Measurements from ENCODE around the gene AGBL1.

Gene AGBL1

GRCh38 chr15:86079508-86080266 is at the start of gene AGBL1:
Gene AGBL1, plus strand, starts transcription at chr15:86079871.
- no peak for DNase-seq

DNA sequence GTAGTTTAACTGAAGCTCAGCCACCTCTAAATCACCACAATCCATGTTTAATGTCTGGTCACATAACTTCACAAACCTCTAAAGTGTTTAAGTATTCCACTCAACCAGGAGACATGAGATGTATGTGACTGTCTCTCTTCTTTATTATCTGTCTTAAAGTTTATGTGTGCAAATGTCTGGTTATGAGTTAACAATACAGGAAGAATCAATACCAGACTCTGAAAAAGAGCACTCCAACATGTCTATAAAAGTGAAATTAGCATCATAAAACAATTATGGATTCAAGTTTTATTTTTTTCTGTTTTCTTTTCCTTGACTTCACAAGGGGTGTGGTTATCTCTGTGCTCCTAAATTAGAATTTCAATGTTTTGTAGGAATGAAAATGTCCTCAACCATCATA is 44.8 kb upstream of the AGBL1 start:
- DNase-seq, result no peak

GRCh38 chr15:86036243-86036642 is 43.4 kb upstream of the AGBL1 start:
- no peak for DNase-seq

DNA sequence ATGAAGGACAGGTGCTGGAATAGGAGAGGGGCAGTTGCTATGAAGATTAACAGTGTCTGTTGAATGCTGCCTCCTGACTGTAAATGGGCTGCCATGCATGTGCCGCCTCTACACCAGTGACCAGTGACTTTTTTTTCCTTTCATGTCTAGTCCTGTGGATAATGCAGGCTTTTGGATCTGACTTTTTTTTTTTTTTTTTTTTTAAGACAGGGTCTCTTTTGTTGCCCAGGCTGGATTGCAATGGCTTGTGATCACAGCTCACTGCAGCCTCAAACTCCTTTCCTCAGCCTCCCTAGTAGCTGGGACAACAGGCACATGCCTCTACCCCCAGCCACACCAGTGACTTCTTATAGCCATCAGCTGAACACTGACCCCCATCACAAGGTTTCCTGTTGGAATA is 41.2 kb upstream of the AGBL1 start:
- no peak for DNase-seq

DNA sequence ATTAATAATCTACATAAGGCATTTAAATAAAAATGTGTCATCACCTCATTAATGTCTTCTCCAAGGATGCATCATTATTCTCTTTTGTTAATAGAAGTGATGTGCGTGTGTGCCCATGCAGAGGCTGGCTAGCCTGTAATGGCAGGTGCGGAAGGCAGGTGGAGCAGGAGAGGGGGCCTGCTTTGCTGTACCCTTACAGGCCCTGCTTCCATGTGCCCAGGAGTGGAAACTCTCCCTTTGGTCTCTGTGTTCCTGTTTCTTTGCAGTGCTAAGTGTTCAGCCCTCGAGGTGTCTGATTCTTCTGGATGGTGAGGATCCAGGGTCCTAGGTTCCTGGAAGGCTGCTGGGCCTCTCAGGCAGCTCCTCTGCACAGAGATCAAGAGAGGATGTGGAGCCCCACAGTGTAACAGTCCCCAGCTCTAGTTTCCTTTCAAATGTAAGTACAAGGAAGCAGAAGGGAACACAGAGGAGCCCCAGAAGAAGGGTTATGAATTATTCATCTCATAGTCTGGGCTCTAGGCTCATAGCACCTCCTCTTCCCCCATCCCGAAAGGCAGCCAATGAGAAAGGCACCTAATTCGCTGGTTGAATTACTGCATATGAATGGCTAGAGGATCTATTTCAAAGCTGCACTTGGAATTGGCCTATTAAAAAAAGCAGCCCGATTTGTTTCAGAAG is 39.2 kb upstream of the AGBL1 start:
- DNase-seq, result no peak

GRCh38 chr15:86041399-86041798 is 38.3 kb upstream of the AGBL1 start:
- DNase-seq, result no peak

GRCh38 chr15:86042226-86042625 is 37.4 kb upstream of the AGBL1 start:
- DNase-seq, result no peak

GRCh38 chr15:86044981-86045380 is 34.7 kb upstream of the AGBL1 start:
- DNase-seq, result no peak

DNA sequence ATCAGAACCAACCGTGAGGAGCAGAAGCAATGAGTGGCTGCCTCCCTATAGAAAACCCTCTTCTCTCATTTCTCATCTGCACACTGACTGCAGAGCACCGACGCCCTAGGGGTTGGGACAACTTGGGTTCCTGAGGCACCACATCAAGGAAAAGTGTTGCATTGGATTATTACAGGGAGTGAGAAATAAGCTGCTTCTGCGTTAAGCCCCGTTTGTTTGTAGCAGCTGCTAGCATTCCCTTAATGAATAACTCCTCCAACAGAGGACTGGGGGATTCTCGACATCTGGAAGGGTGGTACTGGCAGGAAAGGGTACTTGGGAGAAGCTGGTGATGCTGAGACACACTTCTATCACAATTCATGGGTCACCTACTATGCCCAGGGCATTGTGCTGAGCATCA is 25.3 kb upstream of the AGBL1 start:
- no peak for DNase-seq

- no peak for DNase-seq
Observed at GRCh38 chr15:86055688-86056087, 24.0 kb upstream of the AGBL1 start.

DNA sequence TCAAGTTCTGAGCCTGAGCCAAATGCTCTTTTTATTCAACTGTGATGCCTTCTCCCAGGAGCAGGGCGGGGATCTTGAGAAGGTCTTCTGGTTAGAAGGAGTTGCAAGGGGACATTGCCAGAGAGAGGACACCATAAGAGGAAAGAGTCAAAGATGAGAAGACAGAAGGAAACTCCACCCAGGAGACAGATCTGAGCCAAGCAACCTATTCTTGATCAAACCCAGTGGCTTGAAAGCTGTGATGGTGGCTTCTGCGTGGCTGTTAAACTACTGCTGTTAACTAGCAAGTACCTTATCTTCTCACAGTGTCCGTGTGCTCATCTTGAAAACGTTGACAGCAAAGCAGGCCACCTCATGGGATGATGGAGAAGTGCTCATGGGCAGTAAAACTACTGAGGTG is 19.8 kb upstream of the AGBL1 start:
- no peak for DNase-seq

DNA sequence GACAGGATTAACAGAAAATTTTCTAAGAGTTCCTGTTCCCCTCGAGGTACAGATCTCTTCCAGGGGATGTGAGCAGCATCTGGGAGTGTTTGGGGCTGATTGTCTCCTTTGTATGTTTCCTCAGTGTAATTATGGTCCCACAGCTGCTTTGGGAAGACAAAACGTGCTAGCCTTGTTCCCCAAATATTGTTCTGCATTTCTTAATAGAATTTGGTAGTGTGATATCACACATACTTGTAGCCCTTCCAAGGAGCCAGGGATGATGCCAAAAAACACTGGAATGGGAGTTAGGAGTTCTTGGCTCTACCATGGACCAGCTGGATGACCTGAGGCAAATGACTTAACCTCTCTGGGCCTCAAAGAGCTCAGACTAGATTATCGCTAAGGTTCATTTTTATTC is 19.0 kb upstream of the AGBL1 start:
- DNase-seq, result no peak

- DNase-seq, result no peak
Observed at GRCh38 chr15:86061581-86061980, 18.1 kb upstream of the AGBL1 start.

GRCh38 chr15:86062646-86063243 is 16.9 kb upstream of the AGBL1 start:
- no peak for DNase-seq

- DNase-seq, result no peak
Observed at GRCh38 chr15:86063356-86064095, 16.1 kb upstream of the AGBL1 start.

- DNase-seq, result no peak
Observed at GRCh38 chr15:86064326-86064725, 15.3 kb upstream of the AGBL1 start.

DNA sequence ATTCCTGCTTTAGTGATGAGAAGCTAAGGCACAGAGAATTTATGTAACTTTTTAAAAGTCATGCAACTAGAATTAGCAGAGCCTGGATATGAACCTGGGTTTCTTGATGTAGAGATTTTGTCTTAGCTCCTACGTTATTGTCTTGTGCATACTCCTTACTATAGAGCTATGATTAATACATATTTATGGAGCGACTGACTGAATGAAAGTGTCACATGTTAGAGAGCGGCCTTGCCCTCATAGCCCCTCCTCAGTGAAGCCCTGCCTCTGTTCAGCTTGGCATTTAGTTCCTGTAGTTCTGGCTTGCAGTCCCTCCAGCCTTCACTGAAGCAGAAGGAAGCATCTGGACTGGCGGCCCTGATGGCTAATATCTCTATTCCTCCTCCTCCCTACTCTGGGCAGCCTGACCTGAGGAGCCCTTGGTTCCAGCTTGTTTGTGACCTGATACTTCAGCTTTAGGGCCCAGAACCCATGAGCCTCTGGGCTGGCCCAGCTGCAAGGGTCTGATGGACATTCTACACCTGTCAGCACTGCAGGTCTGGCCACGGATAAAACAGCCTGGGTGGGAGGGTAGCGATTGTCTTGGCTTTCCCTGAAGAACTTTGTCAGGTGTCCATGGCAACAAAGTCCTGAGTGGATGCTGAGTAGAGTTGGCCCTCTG is 13.4 kb upstream of the AGBL1 start:
- no peak for DNase-seq

GRCh38 chr15:86073281-86073680 is 6.4 kb upstream of the AGBL1 start:
- DNase-seq, result no peak

DNA sequence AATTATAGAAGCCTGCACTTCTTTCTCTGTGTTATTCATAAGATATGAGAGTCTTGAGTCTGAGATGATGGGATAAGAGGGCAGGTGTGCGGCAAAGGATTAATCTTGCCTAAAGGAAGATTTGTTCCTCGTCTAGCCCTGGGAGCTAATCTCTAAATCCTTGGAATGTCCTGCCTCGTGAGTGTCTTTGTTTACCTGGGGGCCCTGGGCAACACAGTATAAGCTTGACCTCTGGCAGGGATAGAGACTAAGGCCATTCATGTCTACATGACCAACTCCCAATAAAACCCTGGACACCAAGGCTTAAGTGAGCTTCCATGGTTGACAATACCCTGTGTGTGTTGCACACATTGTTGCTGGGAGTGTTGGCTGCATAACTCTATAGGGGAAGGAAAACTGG is 3.2 kb upstream of the AGBL1 start:
- DNase-seq, result no peak

GRCh38 chr15:86077070-86077469 is 2.6 kb upstream of the AGBL1 start:
- no peak for DNase-seq

DNA sequence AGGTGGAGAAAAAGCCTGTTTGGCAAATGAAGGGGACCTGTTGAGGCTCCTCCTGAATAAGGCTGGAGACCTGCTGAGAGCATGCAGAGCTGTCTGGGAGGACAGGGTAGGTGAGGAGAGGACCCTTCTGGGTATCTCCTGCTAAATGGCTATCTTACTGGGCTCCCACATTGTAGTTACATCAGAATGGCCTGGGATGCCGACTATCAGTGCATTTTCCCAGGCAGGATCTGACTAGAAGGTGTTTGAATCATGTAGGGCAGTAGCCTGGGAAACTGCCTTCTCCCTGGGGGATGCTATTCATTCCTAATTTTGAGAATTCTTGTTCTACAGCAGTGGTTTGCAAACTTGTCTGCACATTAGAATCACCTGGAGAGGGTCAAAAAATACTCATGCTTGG is 631 bp downstream of the AGBL1 start:
- no peak for DNase-seq

DNA sequence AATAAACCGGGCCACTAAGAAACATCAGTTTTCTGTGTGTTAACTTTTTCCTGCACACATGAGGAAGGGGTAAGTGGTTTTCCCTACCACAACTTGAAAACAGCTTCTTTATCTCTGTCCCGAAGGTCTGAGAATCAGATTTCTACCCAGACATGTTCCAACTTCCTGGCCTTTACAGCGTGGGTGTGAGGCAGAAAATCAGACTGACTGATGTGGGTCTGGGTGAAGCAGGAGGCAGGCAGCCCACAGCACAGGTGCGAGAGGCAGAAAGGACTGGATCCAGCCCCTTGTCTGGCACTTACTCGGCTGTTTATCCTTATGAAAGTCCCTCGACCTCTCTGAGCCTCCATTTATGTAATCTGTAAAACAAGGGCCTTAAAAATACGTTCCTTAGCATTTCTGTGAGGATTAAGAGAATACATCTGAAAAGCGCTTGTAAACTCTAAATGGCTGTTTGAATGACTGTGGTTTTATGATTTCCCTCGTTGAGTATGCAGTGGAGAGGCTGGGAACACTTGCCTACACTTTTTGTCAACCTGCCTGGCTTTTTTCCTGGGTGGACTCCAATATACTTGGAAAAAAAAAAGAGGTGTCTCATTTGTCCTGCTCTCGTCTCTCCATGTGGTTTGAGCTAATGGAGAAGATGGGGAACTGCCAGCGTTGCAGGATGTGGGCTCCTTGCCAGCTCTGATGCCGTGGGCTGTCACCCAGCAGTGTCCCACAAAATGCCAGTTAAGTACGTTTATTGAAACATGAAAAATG is 3.1 kb downstream of the AGBL1 start:
- no peak for DNase-seq
